HEK293T (cell line): ENCODE results near the gene ARHGAP27.

Experiments used
- ARNT ChIP-seq: fragments of 450-650 bp; IDR thresholded peaks from 2 replicates; pipeline ENCODE4 v1.6.1; 2017; ENCODE audit warnings: mild to moderate bottlenecking
- BHLHE40 ChIP-seq: fragments of 450-650 bp; IDR thresholded peaks from 2 replicates; pipeline ENCODE4 v1.6.1; 2016; ENCODE audit warnings: mild to moderate bottlenecking, moderate library complexity, borderline replicate concordance
- CTBP1 ChIP-seq: fragments of 450-650 bp; IDR thresholded peaks from 2 replicates; pipeline ENCODE4 v1.6.1; 2016; ENCODE audit warnings: borderline replicate concordance
- ELF4 ChIP-seq: fragments of 450-650 bp; IDR thresholded peaks from 2 replicates; pipeline ENCODE4 v1.6.1; 2017; ENCODE audit warnings: antibody characterized with exemption
- FOXA1 ChIP-seq: fragments of 450-650 bp; IDR thresholded peaks from 2 replicates; pipeline ENCODE4 v1.6.1; 2016; ENCODE audit warnings: mild to moderate bottlenecking
- L3MBTL2 ChIP-seq: fragments of 450-650 bp; conservative IDR thresholded peaks from 2 replicates; pipeline ENCODE4 v1.6.1; 2016; ENCODE audit warnings: mild to moderate bottlenecking
- LEF1 ChIP-seq: fragments of 450-650 bp; IDR thresholded peaks from 2 replicates; pipeline ENCODE4 v1.6.1; 2017; ENCODE audit warnings: mild to moderate bottlenecking, borderline replicate concordance
- NFRKB ChIP-seq: fragments of 450-650 bp; IDR thresholded peaks from 2 replicates; pipeline ENCODE4 v1.6.1; 2016; ENCODE audit warnings: mild to moderate bottlenecking, moderate library complexity
- SP1 ChIP-seq: fragments of 450-650 bp; IDR thresholded peaks from 2 replicates; pipeline ENCODE4 v1.6.1; 2017
- SUZ12 ChIP-seq: fragments of 450-650 bp; IDR thresholded peaks from 2 replicates; pipeline ENCODE4 v1.6.1; 2016; ENCODE audit warnings: mild to moderate bottlenecking
- TARDBP ChIP-seq: fragments of 450-650 bp; IDR thresholded peaks from 2 replicates; pipeline ENCODE4 v1.6.1; 2016
- TF ChIP-seq, protein P1 (sequence below): fragments of 450-650 bp; IDR thresholded peaks from 2 replicates; pipeline ENCODE4 v1.6.1; 2016

DNA sequence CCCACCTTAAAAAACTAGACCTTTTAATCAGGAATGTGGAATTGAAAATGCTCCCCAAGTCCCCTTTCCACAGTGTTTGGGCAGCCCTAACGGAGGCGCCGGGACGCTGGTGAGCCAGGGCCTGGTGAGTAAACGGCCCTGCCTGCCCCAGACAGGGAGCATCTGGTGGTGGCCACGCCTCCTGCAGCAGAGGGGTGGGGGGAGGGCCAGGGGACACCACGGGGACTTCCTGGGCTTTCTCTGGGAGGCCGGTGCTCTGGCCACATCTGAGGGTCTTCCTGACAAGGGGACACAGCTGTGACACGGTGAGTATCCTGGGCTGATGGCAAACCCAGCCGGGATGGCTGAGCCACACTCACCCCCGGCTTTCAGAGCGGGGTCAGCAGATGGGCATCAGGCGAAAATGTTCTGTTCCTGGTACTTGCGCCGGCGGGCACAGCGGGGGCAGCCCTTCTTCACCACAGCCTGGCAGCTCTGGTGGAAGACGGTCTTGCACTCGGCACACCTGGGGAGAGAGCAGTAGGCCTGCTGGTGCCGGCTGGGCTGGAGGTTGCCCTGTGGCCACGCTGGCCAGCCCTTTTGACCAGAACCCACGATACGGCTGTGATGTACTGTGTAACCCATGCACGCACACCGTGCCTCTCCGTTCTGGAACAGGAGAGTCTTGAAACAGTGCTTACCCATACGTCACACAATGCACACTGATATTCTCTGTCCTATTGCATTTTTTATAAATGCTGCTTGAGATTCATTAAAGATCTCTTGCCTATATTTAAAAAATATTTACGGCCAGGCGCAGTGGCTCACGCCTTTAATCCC lies 5.0 kb upstream of the ARHGAP27 start:
- TF ChIP-seq BHLHE40 (no peak), ELF4 (no peak), NFRKB (no peak), ARNT (no peak), LEF1 (no peak), SP1 (no peak), TARDBP (no peak), SUZ12 (no peak), L3MBTL2 (no peak), FOXA1 (no peak), CTBP1 (no peak)
- TF ChIP-seq, protein P1, sequence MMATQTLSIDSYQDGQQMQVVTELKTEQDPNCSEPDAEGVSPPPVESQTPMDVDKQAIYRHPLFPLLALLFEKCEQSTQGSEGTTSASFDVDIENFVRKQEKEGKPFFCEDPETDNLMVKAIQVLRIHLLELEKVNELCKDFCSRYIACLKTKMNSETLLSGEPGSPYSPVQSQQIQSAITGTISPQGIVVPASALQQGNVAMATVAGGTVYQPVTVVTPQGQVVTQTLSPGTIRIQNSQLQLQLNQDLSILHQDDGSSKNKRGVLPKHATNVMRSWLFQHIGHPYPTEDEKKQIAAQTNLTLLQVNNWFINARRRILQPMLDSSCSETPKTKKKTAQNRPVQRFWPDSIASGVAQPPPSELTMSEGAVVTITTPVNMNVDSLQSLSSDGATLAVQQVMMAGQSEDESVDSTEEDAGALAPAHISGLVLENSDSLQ: no peak
